ENCODE results near the gene FAM20A. TPM values are rescaled to one million over a fixed set of nuclear protein-coding genes. Genes with fewer than 3 reads are reported as not detected.
"Not testable (repeated sequence)": the region's sequence is repeated elsewhere in the genome, so short reads cannot be mapped to it uniquely, and the experiment has no call there.

FAM20A gene
- total RNA-seq, 1 experiment from 2014 or later, result not detected

- TF ChIP-seq EZH2phosphoT487 (IDR thresholded peaks at IDR 0.05; ENCODE audit: borderline replicate concordance), result no peak
- no peak for TF ChIP-seq CBX3 (IDR thresholded peaks at IDR 0.05; ENCODE audit: low read depth)
- no peak for TF ChIP-seq SIN3A (IDR thresholded peaks at IDR 0.05; ENCODE audit: low read depth)
- TF ChIP-seq POLR2A (IDR thresholded peaks at IDR 0.05; ENCODE audit: borderline replicate concordance, extremely low read depth, insufficient read depth, insufficient read length), result no peak
- TF ChIP-seq EGR1 (IDR thresholded peaks at IDR 0.05; ENCODE audit: low read depth), result no peak
- no peak for TF ChIP-seq RAD21 (IDR thresholded peaks at IDR 0.05; ENCODE audit: low read depth)
Observed at GRCh38 chr17:68497885-68498319, 103.3 kb downstream of the FAM20A start (continued).

- no peak overlapping the region for H3K9ac ChIP-seq (ENCODE audit: low read length)
- no TSS peak for BruUV-seq (replicated peaks)
- TF ChIP-seq POLR2A (IDR thresholded peaks at IDR 0.05; ENCODE audit: borderline replicate concordance, extremely low read depth, insufficient read depth, insufficient read length) (no peak), ZNF274 (IDR thresholded peaks at IDR 0.05; ENCODE audit: low read depth, low read length) (no peak), CEBPB (IDR thresholded peaks at IDR 0.05; ENCODE audit: low read depth) (no peak), EGR1 (IDR thresholded peaks at IDR 0.05; ENCODE audit: low read depth) (no peak), SIN3A (IDR thresholded peaks at IDR 0.05; ENCODE audit: low read depth) (no peak), ZBTB33 (IDR thresholded peaks at IDR 0.05; ENCODE audit: extremely low read depth, insufficient replicate concordance, low read length) (no peak), POLR2AphosphoS5 (IDR thresholded peaks at IDR 0.05; ENCODE audit: low read depth, low read length) (no peak), ATF3 (IDR thresholded peaks at IDR 0.05) (no peak)
- H3K79me2 ChIP-seq (ENCODE audit: insufficient read depth, low read length), result no peaks in the 10 kb centered on the region
- no peak overlapping the region for H3K27ac ChIP-seq (ENCODE audit: low read depth, low read length)
- H3K4me3 ChIP-seq (replicated peaks in 1 of 2; ENCODE audit: low read depth in 1 of 2, low read length in 2 of 2), result no peak overlapping the region
- no peaks in the 10 kb centered on the region for H3K9me2 ChIP-seq (ENCODE audit: insufficient read depth)
- CTCF ChIA-PET, result no interaction called here
- no peaks in the 10 kb centered on the region for H3K9me3 ChIP-seq (ENCODE audit: control insufficient read depth in 1 of 2, insufficient read depth in 1 of 2, low read depth in 1 of 2, low read length in 2 of 2)
- ATAC-seq (no peak), DNase-seq (ENCODE audit: low read depth, low spot score) (no peak)
- no peak overlapping the region for H2AFZ ChIP-seq (ENCODE audit: low read depth, low read length, poor library complexity, severe bottlenecking)
- POLR2A ChIA-PET, result no interaction called here
- peaks cover 0 to 9% of the 10 kb centered on the region in 2 experiments; a peak in 2 of 4 replicates for H3K4me1 ChIP-seq (ENCODE audit: control insufficient read depth in 1 of 2, insufficient read depth in 2 of 2, low read length in 2 of 2)
- no peaks in the 10 kb centered on the region for H3K27me3 ChIP-seq (ENCODE audit: insufficient read depth, low read length)
- intact Hi-C loops (cut with micrococcal nuclease), result loop anchor here (1.0 kb wide), 1 partner anchor 16 kb away; no protein-coding TSS in a partner anchor
- no peaks in the 10 kb centered on the region for H3K36me3 ChIP-seq (ENCODE audit: control insufficient read depth in 1 of 2, insufficient read depth in 2 of 2, low read length in 2 of 2)
- RAD21 ChIA-PET (ENCODE audit: low non-redundant PET in 1 of 2, low total read pairs in 2 of 2, uncharacterized antibody in 2 of 2, unreplicated experiment in 2 of 2), result no interaction called here
- no peak overlapping the region for H3K4me2 ChIP-seq (ENCODE audit: low read length)
- no peaks in the 10 kb centered on the region for H4K20me1 ChIP-seq (ENCODE audit: insufficient read depth)
Observed at GRCh38 chr17:68495081-68495480, 106.1 kb downstream of the FAM20A start.

GRCh38 chr17:68492394-68493054 lies 108.6 kb downstream of the FAM20A start:
- BruUV-seq (replicated peaks); CTCF ChIA-PET; H3K36me3 ChIP-seq (ENCODE audit: control insufficient read depth in 1 of 2, insufficient read depth in 2 of 2, low read length in 2 of 2); H3K4me1 ChIP-seq (ENCODE audit: control insufficient read depth in 1 of 2, insufficient read depth in 2 of 2, low read length in 2 of 2); H3K79me2 ChIP-seq (ENCODE audit: insufficient read depth, low read length); H3K9ac ChIP-seq (ENCODE audit: low read length); H3K9me3 ChIP-seq (ENCODE audit: control insufficient read depth in 1 of 2, insufficient read depth in 1 of 2, low read depth in 1 of 2, low read length in 2 of 2); H3K9me2 ChIP-seq (ENCODE audit: insufficient read depth); ATAC-seq; DNase-seq (ENCODE audit: low read depth, low spot score); H3K27me3 ChIP-seq (ENCODE audit: insufficient read depth, low read length); H3K27ac ChIP-seq (ENCODE audit: low read depth, low read length); H3K4me3 ChIP-seq (replicated peaks in 1 of 2; ENCODE audit: low read depth in 1 of 2, low read length in 2 of 2); intact Hi-C loops (cut with micrococcal nuclease); H4K20me1 ChIP-seq (ENCODE audit: insufficient read depth); H3K4me2 ChIP-seq (ENCODE audit: low read length); H2AFZ ChIP-seq (ENCODE audit: low read depth, low read length, poor library complexity, severe bottlenecking); POLR2A ChIA-PET; RAD21 ChIA-PET (ENCODE audit: low non-redundant PET in 1 of 2, low total read pairs in 2 of 2, uncharacterized antibody in 2 of 2, unreplicated experiment in 2 of 2): not testable (repeated sequence)

All from HCT116 (cell line).